GM21717 (cell line): Measurements from ENCODE around the gene TM9SF3.
"Not testable (repeated sequence)": the region's sequence is repeated elsewhere in the genome, so short reads cannot be mapped to it uniquely, and the experiment has no call there.

ENCODE experiments used
- ATAC-seq: cut with Tn5 transposase; IDR thresholded peaks from one replicate; pipeline ENCODE4 v1.9.1; 2021; ENCODE audit warnings: mild to moderate bottlenecking, moderate library complexity; ENCODE audit not compliant: unreplicated experiment

The TM9SF3 gene

DNA sequence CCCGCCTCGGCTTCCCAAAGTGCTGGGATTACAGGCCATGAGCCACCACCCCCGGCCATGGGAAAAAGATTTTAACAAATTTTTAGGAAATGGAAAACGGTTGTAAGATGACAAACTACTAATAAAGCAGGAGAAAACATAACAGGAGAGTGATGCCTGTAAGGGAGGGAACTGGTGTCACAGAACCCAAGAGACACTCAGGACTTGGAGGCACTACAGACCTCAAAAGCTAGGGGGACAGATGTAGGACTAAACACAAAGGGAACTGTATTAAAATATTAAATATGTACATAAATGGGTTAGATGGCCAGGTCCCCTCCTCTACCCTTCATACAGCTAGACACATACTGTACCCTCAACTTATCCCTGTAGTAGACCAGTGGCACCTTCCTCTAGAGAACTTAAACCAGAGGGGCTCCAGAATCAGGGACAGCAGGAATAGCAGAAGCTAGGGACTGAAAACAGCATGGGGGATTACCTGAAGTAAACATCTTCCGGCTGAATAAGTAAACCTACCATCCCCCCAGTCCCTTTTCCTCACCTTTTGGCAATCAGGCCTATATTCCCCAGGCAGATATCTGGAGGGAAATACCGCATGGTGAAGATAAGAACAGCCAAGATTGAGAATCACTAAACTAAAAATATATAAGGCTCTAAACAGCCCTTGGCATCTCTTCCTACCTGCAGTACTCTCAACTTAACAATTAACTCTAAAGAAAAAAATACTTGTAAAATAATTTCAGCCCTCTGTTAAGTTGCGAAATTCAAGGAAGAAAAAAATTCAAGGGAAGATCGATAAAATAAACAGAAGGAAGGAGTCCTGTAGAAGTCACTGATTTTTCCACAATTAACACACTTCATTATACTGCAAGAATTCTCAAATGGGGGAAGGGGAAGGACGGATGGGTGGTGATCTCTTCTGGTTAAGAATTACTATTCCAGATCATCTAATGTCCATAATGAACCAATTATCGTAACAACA lies 15.5 kb downstream of the TM9SF3 start:
- no peak for ATAC-seq

DNA sequence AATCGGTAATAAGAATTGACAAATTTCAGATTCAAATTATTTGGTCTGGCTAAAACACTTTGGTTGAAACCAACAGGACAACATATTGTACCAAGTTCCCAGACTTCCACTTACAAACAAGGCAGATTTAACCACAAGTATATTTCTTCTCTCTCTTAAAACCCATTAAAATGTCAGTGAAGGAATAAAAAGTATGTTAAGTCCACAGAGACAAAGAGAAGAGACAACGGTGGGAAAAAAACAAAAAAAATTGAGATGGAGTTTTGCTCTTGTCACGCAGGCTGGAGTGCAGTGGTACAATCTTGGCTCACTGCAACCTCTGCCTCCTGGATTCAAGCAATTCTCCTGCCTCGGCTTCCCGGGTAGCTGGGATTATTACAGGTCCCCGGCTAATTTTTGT lies 16.3 kb downstream of the TM9SF3 start:
- ATAC-seq: no peak

DNA sequence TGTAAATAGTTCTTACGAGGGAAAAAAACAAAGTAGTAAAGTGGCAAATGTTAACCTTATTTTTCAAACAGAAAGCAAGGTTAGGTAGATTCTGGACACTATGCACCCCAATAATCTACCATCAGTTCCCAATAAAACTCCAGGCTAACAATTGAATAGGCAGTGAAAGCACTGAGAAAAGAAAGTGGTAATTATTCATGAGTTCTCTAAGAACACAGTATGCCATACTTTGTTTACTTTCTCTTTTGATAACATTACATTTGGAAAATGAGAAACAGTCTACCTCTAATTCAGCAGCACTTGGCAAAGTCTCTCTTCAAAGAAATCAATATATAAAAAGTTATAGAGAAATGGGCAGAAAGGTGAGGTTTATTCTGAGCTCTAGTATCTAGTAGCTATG lies 18.4 kb downstream of the TM9SF3 start:
- ATAC-seq: no peak

DNA sequence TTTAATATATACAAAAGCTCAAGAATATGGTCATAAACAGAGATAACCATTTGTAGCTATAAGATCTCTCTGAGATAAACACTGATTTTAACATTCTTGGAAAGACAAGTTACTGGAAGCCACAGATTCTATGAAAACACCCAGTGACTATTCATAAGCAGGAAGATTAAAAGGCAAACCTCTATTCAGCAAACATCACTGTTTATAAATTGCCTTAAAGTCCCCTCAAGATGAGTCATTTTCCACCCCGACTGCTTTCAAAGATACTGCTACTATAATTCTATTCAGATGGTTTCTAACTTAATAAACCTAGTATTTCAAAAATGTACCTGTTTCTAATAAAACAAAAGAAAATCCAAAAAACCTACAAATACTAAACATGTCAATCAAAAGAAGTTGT lies 21.0 kb downstream of the TM9SF3 start:
- ATAC-seq: no peak

DNA sequence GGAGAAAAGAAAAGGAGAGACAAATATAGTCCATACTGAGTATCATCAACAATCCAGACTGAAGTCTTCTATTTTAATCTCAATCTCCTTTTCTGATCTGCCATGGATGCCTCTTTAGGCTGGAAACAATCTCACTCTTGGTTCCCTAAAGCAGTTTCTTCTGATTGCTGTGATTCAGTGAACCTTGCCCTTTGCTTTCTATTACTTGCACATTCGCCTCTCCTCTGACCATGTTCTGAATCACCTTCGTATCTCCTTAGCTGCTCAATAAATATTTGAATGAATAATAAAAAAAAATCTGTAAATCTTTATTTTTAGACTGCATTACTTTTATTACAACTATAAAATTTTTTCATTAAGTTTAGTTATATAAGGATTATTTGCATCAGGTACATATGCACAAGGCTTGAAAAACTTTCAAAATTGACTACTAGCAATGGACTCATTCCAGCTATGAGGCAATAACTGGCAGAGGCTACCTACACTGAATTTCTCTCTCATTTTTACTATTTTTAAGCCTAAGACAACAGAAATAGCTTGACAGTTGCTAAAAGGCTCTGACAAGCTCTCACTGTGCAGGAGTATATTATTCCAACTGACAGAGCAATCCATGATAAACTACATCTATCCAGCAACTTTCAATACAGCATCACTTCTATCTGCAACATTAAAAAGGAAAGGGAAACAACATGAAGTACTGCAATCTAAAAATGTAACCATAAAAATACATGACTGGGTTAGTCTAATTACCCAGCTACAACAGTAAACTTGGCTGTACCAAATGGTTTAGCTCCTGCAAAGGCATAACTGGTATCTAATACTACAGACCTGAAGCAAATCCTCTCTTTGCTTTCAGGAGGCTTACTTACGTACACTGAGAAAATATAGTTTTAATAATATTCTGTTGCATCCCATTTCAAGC lies 25.6 kb downstream of the TM9SF3 start:
- ATAC-seq: no peak

DNA sequence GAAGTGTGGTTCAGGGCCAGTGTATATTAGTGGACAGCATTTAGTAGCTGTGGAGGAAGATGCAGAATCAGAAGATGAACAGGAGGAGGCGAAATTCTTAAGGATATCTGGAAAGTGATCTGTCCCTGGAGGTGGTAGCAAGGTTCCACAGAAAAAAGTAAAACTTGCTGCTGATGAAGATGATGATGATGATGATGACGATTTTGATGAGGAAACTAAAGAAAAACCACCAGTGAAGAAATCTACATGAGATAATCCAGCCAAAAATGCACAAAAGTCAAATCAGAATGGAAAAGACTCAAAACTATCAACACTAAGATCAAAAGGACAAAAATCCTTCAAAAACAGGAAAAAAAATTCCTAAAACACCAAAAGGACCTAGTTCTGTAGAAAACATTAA lies 26.3 kb downstream of the TM9SF3 start:
- no peak for ATAC-seq

DNA sequence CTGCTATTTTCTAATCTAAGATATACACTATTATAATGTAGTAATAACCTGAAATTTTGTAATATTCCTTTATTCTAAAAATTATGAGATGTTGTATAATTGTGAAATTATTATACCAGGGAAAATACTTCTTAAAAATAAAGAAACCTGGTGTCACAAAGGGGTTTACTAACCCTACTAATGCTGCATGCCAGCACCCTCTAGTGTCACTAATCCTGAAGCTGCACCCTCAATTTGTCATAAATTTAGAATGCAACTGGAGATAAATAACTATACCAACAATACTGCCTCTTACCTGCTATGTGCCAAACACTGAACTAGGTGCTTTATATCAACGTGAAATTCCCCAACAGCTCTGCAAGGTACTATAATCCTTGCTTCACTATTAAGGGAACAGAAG lies 30.8 kb downstream of the TM9SF3 start:
- ATAC-seq: no peak

DNA sequence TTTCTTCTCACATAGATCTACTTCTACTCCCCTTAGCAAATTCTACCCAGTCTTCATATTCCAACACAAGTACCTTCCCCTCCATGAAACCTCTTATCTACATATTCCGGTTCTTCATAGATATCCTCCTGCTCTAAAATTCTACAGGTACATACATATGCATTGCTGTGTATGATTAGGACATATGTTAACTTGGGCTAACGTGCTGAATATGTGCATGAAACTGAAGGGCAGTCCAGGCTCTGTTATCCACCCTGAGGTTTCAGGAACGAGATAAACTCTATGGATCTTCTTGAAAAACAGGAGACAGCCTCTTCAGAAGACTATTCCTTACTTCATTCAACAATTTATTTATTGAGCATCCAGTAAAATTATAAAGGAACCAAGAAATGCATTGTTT lies 31.5 kb downstream of the TM9SF3 start:
- no peak for ATAC-seq

DNA sequence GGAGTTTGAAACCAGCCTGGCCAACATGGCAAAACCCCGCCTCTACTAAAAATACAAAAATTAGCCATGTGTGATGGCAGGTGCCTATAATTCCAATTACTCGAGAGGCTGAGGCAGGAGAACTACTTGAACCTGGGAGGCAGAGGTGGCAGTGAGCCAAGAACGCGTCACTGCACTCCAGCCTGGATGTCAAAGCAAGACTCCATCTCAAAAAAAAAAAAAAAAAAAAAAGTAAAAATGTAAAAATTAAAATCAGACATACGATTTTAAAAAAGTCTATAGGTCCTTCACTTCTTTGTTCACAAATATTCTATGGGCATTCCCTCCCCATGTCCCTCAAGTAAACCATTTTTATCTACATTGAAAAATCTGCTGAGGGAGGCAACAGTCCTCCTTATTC lies 38.2 kb downstream of the TM9SF3 start:
- ATAC-seq: no peak

DNA sequence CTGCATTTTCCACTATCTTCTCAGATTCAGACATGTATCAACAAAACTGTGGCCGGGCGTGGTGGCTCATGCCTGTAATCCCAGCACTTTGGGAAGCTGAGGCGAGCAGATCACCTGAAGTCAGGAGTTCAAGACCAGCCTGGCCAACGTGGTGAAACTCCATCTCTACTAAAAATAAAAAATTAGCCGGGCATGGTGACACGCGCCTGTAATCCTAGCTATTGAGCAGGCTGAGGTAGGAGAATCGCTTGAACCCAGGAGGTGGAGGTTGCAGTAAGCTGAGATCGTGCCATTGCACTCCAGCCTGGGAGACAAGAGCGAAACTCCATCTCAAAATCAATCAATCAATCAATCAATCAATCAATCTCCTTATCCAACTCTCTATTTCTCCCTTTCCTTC lies 41.3 kb downstream of the TM9SF3 start:
- ATAC-seq: not testable (repeated sequence)

DNA sequence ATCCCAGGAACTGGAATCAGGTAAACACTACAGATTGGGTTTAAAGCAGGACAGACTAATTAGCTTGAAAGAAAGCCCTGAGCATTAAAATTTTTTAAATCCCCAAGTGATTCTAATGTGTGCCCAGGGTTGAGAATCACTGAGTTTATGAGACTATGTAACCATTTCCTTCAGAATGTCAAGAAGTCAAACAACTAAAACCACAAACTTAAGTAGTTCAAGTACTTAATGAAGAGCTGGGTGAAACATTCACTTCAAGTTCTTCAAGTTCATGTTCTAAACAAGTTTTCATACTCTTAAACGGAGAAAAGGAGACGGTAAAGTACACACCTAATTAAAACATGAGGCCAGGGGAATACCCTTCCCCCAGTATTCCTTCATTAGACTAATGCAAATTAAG lies 44.9 kb downstream of the TM9SF3 start:
- ATAC-seq: no peak

DNA sequence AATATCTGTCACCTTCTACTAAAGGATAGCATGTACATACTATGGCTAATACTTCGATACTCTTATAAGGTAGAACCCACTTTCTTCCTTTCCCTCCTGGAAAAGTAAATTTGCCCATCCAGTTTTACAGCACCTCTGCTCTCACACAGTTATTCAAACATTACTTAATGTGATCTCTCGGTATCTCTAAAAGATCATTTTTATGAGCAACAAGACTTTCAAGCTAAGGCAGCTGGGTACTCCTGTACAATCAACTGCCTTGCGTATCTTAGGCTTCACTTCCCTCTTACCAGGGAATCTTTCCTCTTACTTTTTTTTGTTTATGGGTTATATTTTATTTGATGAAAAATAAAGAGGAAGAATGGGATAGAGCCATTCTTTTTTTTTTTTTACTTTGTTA lies 46.6 kb downstream of the TM9SF3 start:
- no peak for ATAC-seq

DNA sequence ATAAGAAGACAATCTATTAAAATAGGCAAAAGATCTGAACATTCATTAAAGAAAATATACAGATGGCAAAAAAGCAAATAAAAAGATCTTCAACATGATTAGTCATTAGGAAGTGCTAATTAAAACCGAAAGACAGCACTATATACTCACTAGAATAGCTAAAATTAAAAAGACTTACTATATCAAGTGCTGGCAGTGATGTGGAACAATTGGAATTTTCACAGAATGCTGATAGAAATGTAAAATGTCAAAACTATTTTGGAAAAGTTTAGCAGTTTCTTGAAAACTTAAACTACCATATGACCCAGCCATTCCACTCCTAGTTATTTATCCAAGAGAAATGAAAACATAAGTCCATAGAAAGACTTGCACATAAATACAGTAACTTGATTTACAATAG lies 48.1 kb downstream of the TM9SF3 start:
- no peak for ATAC-seq

DNA sequence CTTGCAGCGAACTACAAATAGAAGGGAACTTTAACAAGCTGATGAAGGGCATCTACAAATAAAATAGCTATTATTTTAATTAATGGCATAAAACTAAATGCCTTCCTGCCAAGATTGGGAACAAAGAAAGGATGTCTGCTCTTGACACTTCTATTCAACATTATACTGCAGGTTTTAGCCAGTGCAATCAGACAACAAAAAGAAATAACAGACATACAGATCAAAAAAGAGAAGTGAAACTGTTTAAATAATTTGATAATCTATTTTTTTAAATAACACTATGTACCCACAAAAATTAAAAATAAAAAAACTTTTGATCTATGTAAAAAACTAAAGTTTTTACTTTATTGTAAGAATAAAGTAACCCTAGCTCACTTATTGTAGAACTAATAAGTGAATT lies 50.7 kb downstream of the TM9SF3 start:
- ATAC-seq: no peak

DNA sequence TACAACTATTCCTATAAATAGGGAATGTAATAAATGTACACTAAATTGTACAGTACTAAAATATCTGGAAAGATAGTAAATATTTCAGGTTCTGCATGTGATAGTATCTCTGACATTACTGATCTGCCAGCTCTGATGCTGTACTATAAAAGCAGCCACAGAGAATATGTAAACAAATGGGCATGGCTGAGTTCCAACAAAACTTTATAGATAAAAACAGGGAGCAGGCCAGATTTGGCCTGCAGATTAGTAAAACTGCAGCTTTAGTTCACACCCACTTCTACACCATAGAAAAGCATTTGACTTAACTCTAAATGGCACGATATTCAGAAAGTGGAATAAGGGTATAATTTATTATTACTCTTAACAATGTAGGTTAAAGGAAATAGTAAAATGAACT lies 54.3 kb downstream of the TM9SF3 start:
- ATAC-seq: no peak

DNA sequence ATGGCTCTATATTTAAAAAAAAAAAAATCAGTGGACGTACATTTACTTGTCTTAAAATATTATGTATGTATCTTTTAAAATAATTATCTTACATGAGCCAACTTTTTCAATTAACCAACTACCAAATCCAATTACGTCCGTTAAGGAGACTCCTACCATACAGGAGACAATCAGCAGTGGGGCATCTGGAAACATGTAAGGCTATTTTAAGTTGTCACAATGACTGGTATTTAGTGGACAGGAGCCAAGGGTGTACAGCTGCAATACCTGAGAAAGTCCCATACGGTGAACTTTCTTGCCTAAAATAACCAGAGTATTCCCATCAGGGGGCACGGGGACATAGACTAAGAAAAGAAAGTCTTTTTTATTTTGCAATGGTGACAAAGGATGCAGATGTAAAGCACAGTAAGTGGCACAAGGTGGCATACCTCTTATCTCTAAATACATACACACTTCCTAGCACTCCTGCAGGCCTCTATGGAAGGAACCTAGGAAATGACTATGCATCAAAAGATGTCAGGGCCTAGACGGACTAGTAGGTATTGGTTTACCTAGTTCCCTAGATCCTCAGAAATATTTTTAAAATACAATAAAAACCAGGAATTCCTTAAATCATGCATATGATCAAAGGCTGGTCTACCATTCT lies 57.1 kb downstream of the TM9SF3 start:
- no peak for ATAC-seq

DNA sequence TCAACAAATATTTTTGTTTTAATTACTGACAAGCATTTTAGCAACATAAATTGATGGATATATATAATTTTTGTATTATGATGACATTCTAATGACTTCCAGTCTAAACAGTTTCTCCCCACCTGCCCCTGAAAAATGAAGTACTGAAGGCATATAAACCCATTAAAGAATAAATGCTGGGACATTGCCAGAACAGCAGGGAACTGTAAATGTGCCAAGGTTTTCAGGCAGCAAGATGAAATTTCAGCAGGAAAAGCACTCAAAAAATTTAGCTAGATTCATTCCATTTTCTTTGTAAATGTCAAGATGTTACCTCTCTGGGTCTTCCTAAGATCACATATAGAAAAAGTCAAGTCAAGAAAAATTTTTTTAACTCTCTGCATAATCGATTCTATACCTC lies 62.1 kb downstream of the TM9SF3 start:
- ATAC-seq: no peak

DNA sequence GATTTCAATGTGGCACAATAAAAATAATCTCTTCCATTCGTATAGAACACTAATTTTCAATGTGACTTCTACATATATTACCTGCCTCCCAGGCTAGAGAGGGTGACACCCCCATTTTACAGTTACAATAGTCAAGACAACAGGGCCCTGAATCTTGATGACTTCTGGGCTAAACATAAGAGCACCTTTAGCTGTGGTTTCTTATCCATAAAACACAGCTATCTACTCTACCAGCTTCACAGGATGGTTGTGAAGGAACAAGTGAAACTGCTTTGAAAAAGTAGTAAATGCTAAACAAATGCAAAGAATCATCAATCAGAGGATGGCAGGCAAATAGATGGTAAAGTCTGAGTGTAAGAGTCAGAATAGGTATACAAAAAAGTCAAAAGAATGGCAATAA lies 69.5 kb downstream of the TM9SF3 start:
- ATAC-seq: no peak

DNA sequence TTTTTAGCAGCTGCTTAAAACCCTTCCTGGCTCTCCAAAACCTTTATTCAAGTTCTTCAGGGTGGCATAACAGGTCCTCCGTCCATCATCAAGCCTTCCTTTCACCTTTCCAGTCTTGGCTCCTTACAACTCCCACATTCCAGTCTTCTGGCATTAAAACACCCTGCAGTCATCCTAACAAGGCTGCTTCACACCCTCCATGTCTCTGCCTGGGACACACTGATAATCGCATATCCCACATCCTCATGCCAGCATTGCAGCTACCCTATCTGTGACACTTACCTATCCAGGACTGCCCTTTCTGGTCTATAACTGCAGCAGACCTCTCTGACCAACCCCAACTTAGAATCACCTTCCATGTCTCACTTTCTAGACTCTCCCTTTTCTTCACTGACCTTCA lies 70.5 kb downstream of the TM9SF3 start:
- ATAC-seq: no peak

DNA sequence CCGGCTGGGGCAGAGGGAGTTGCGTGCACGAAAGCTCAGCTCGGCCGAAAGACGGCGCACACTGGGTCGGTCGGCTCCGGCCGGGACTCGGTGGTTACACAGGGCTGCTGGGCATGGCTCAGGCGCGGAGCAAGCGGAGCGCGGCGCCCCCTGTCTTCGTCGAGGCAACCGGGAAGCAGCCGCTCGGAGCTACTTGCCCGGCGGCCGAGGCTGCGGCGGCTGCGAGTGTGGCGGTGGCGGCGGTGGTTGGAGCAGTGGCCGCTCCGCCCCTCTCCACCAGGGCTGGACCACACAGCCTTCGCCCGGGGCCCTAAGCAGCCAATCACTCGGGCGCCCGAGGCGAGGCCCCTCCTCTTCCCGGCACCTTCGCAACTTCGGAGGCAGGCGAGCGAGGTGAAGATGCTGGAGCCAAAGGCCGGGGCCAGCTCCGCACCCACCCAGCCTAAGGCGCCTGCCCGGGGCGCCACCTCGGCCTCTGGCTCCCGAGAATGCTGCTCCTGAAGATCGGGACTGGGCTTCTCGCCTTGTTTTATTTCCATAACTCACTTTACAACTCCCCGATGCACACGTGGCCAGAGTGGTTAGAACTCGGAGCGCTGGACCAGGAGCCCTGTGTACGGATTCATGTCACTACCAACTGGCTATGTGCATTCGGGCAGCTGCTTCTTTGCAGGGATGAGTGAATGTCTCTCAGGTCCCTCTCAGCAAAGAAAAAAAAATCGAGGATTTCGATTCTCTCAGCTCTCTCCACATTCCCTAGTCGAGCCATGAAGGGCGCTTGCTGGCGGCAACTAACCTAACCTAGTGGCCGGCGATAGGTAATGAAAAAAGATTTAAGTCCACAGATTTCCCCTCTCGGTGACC lies 72.9 kb downstream of the TM9SF3 start, which contains the start of gene TLL2:
TLL2 (minus strand) TSS at position 229 of the 864 bp plus-strand sequence. CDS start 241 bp downstream, outside the sequence.
- ATAC-seq: peak; percentile 69
